Fibroblast of gingiva (primary cell): Measurements from ENCODE around the gene NMRK2.
"Not testable (repeated sequence)": the region's sequence is repeated elsewhere in the genome, so short reads cannot be mapped to it uniquely, and the experiment has no call there.

ENCODE experiments used
- DNase-seq: peaks from one replicate; pipeline ENCODE4 v3.0.0-alpha.2; 2011; ENCODE audit warnings: low read depth

Gene NMRK2

GRCh38 chr19:3964256-3965194, 31.7 kb downstream of the NMRK2 start:
- DNase-seq, result no peak

- no peak for DNase-seq
Observed at GRCh38 chr19:3966051-3967017, 33.5 kb downstream of the NMRK2 start.

- not testable (repeated sequence) for DNase-seq
Observed at GRCh38 chr19:3967983-3968382, 35.1 kb downstream of the NMRK2 start.

GRCh38 chr19:3968556-3969434, 35.9 kb downstream of the NMRK2 start:
- DNase-seq, result peak; percentile 98

- peak; percentile 82 for DNase-seq
Observed at GRCh38 chr19:3969435-3970312, 36.8 kb downstream of the NMRK2 start.

- no peak for DNase-seq
Observed at GRCh38 chr19:3970313-3970807, 37.5 kb downstream of the NMRK2 start.

DNA sequence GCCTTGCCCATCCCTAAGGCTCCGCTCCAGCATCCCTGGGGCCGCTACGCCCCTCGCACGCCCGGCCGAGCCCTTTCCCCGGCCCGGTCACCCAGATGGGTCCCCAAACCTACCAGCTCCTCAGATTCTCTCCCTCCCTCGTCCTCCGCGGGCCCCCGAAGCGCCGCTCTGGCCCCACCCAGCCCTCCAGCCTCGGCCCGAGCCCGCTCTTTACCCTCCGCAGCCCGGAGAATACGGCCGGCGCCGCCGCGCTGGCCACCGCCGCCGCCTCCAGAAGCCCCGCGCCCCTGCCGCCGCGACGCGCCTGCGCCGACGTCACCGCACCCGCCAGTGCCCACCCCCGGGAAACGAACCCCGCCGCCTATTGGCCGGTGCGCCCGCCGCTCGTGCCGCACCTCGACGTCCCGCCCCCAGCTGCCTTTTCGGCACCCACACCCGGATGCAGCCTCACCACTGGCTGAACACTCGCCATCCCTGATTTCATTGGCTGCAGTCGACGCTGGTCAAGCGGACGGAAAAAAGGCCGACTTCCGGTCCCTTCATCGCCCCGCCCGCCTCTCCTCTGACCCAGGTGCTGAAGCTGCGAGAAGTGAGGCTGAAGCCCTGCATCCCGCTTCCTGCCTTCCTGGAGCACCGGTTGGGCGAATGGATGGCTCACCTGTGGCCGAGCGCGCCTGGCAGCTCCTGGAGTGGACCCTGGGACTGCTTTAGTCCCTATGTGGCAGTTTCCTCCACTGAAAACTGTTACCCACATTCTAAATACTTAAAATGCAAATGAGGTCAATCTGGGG, 38.1 kb downstream of the NMRK2 start, which contains the start of gene DAPK3:
DAPK3 (minus strand) TSS at position 292 of the 791 bp plus-strand sequence. CDS start 1,364 bp downstream, outside the sequence.
- peak; percentile 97 for DNase-seq

- DNase-seq, result no peak
Observed at GRCh38 chr19:3975144-3975543, 42.3 kb downstream of the NMRK2 start.

GRCh38 chr19:3975637-3976087, 42.8 kb downstream of the NMRK2 start:
- no peak for DNase-seq

DNA sequence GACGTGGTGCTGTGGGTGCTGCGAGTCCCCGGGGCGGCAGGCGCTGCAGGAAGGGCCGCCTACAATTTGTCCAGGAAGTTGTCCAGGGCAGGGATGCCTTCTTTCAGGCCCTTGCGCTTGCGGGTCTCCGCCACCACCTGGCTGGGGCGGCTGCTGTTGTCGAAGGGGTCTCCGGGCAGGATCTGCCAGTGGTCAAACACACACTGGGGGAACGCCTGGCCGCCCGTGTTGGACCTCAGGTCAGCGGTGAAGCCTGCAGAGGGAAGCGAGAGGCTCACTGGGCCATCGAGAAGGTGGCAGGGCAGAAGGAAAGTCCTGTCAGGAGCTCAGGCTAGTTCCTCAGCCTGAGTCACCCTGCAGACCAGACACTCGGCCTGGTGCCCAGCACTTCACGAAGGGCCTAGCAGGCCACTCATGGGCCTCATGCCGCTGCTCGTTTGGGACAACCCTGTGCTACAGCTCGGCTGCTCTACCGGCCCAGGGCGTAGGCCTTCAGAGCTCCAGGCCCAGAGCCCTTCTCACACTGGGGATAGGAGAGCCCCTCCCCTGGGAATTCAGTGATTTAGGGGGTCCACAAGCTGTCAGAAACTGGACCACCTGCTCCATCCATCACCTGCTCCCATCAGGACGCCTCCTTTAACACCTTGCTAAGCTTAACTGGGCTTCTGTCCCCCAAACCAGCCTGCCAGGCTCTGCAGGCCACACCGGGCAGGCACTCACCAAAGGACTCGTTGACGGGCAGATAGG, 43.8 kb downstream of the NMRK2 start:
- no peak for DNase-seq

GRCh38 chr19:3977242-3978143, 44.6 kb downstream of the NMRK2 start:
- no peak for DNase-seq

GRCh38 chr19:3978145-3978544, 45.3 kb downstream of the NMRK2 start:
- DNase-seq, result no peak

GRCh38 chr19:3979289-3979673, 46.4 kb downstream of the NMRK2 start:
- no peak for DNase-seq

- no peak for DNase-seq
Observed at GRCh38 chr19:3979674-3980352, 46.9 kb downstream of the NMRK2 start.

GRCh38 chr19:3980353-3981251, 47.7 kb downstream of the NMRK2 start:
- DNase-seq, result no peak

- no peak for DNase-seq
Observed at GRCh38 chr19:3981373-3981735, 48.5 kb downstream of the NMRK2 start.
